ENCODE results near the gene DR1.

The DR1 gene

GRCh38 chr1:93345633-93346420 is at the start of gene DR1:
DR1 (plus strand) TSS chr1:93345907; CDS start chr1:93346646, 739 bp downstream.
- DNase-seq (ENCODE audit: extremely low read depth in 1 of 2, low read depth in 1 of 2), result peak; percentile 83 to 86

- DNase-seq (ENCODE audit: extremely low read depth in 1 of 2, low read depth in 1 of 2), result no peak
Measured at GRCh38 chr1:93296555-93297154, 49.1 kb upstream of the DR1 start.

- no peak for DNase-seq (ENCODE audit: extremely low read depth in 1 of 2, low read depth in 1 of 2)
Measured at GRCh38 chr1:93301131-93301530, 44.6 kb upstream of the DR1 start.

- no peak for DNase-seq (ENCODE audit: extremely low read depth in 1 of 2, low read depth in 1 of 2)
Measured at GRCh38 chr1:93302078-93302477, 43.6 kb upstream of the DR1 start.

GRCh38 chr1:93304716-93305138 is 41.0 kb upstream of the DR1 start:
- peak in 1 of 2 donors; percentile 18 for DNase-seq (ENCODE audit: extremely low read depth in 1 of 2, low read depth in 1 of 2)

GRCh38 chr1:93306920-93307319 is 38.8 kb upstream of the DR1 start:
- no peak for DNase-seq (ENCODE audit: extremely low read depth in 1 of 2, low read depth in 1 of 2)

- no peak for DNase-seq (ENCODE audit: extremely low read depth in 1 of 2, low read depth in 1 of 2)
Measured at GRCh38 chr1:93313026-93313425, 32.7 kb upstream of the DR1 start.

GRCh38 chr1:93317207-93317606 is 28.5 kb upstream of the DR1 start:
- no peak for DNase-seq (ENCODE audit: extremely low read depth in 1 of 2, low read depth in 1 of 2)

GRCh38 chr1:93317943-93318342 is 27.8 kb upstream of the DR1 start:
- no peak for DNase-seq (ENCODE audit: extremely low read depth in 1 of 2, low read depth in 1 of 2)

- DNase-seq (ENCODE audit: extremely low read depth in 1 of 2, low read depth in 1 of 2), result no peak
Measured at GRCh38 chr1:93321720-93322119, 24.0 kb upstream of the DR1 start.

GRCh38 chr1:93322349-93322748 is 23.4 kb upstream of the DR1 start:
- DNase-seq (ENCODE audit: extremely low read depth in 1 of 2, low read depth in 1 of 2), result no peak

GRCh38 chr1:93323185-93323820 is 22.4 kb upstream of the DR1 start:
- DNase-seq (ENCODE audit: extremely low read depth in 1 of 2, low read depth in 1 of 2), result no peak

- DNase-seq (ENCODE audit: extremely low read depth in 1 of 2, low read depth in 1 of 2), result no peak
Measured at GRCh38 chr1:93324486-93325464, 20.9 kb upstream of the DR1 start.

GRCh38 chr1:93328809-93329760 is 16.6 kb upstream of the DR1 start:
- no peak for DNase-seq (ENCODE audit: extremely low read depth in 1 of 2, low read depth in 1 of 2)

GRCh38 chr1:93330196-93330595 is 15.5 kb upstream of the DR1 start:
- DNase-seq (ENCODE audit: extremely low read depth in 1 of 2, low read depth in 1 of 2), result no peak

- no peak for DNase-seq (ENCODE audit: extremely low read depth in 1 of 2, low read depth in 1 of 2)
Measured at GRCh38 chr1:93330617-93331016, 15.1 kb upstream of the DR1 start.

GRCh38 chr1:93331412-93331811 is 14.3 kb upstream of the DR1 start:
- DNase-seq (ENCODE audit: extremely low read depth in 1 of 2, low read depth in 1 of 2), result no peak

GRCh38 chr1:93332368-93332767 is 13.3 kb upstream of the DR1 start:
- DNase-seq (ENCODE audit: extremely low read depth in 1 of 2, low read depth in 1 of 2), result no peak

- DNase-seq (ENCODE audit: extremely low read depth in 1 of 2, low read depth in 1 of 2), result no peak
Measured at GRCh38 chr1:93338387-93339146, 7.1 kb upstream of the DR1 start.
